ENCODE data around the gene BCL11B.

BCL11B gene

GRCh38 chr14:99159341-99160340, 112.4 kb downstream of the BCL11B start:
- TF ChIP-seq POLR2A (IDR thresholded peaks at IDR 0.05; ENCODE audit: low read length) = no peak
- TF ChIP-seq GATA1 (IDR thresholded peaks at IDR 0.05; ENCODE audit: low read depth, low read length) = no peak
- DNase-seq = no peak

GRCh38 chr14:99158646-99159165, 113.3 kb downstream of the BCL11B start:
- TF ChIP-seq GATA1 (IDR thresholded peaks at IDR 0.05; ENCODE audit: low read depth, low read length) = no peak
- TF ChIP-seq POLR2A (IDR thresholded peaks at IDR 0.05; ENCODE audit: low read length) = no peak

GRCh38 chr14:99158150-99158549, 113.8 kb downstream of the BCL11B start:
- TF ChIP-seq POLR2A (IDR thresholded peaks at IDR 0.05; ENCODE audit: low read length) (no peak), GATA1 (IDR thresholded peaks at IDR 0.05; ENCODE audit: low read depth, low read length) (no peak)
- no peak for DNase-seq

More at GRCh38 chr14:99158646-99159165, 113.3 kb downstream of the BCL11B start:
- no peak for DNase-seq

- DNase-seq = no peak
- no peak for TF ChIP-seq GATA1 (IDR thresholded peaks at IDR 0.05; ENCODE audit: low read depth, low read length)
- TF ChIP-seq POLR2A (IDR thresholded peaks at IDR 0.05; ENCODE audit: low read length) = no peak
These were observed 114.3 kb downstream of the BCL11B start for GRCh38 chr14:99157676-99158075.

- no peak for DNase-seq
- TF ChIP-seq POLR2A (IDR thresholded peaks at IDR 0.05; ENCODE audit: low read length) (no peak), GATA1 (IDR thresholded peaks at IDR 0.05; ENCODE audit: low read depth, low read length) (no peak)
These were observed 114.8 kb downstream of the BCL11B start for GRCh38 chr14:99157246-99157645.

GRCh38 chr14:99156814-99157213, 115.2 kb downstream of the BCL11B start:
- no peak for DNase-seq
- TF ChIP-seq POLR2A (IDR thresholded peaks at IDR 0.05; ENCODE audit: low read length) = no peak
- TF ChIP-seq GATA1 (IDR thresholded peaks at IDR 0.05; ENCODE audit: low read depth, low read length) = no peak

- no peak for DNase-seq
- no peak for TF ChIP-seq POLR2A (IDR thresholded peaks at IDR 0.05; ENCODE audit: low read length)
- no peak for TF ChIP-seq GATA1 (IDR thresholded peaks at IDR 0.05; ENCODE audit: low read depth, low read length)
These were observed 115.9 kb downstream of the BCL11B start for GRCh38 chr14:99156090-99156425.

- TF ChIP-seq POLR2A (IDR thresholded peaks at IDR 0.05; ENCODE audit: low read length) = no peak
- no peak for TF ChIP-seq GATA1 (IDR thresholded peaks at IDR 0.05; ENCODE audit: low read depth, low read length)
- no peak for DNase-seq
These were observed 116.6 kb downstream of the BCL11B start for GRCh38 chr14:99155173-99156089.

- TF ChIP-seq POLR2A (IDR thresholded peaks at IDR 0.05; ENCODE audit: low read length) (no peak), GATA1 (IDR thresholded peaks at IDR 0.05; ENCODE audit: low read depth, low read length) (no peak)
- no peak for DNase-seq
These were observed 121.8 kb downstream of the BCL11B start for GRCh38 chr14:99150236-99150635.

- TF ChIP-seq GATA1 (IDR thresholded peaks at IDR 0.05; ENCODE audit: low read depth, low read length) (no peak), POLR2A (IDR thresholded peaks at IDR 0.05; ENCODE audit: low read length) (no peak)
- DNase-seq = no peak
These were observed 123.0 kb downstream of the BCL11B start for GRCh38 chr14:99148861-99149610.

GRCh38 chr14:99148131-99148530, 123.9 kb downstream of the BCL11B start:
- TF ChIP-seq POLR2A (IDR thresholded peaks at IDR 0.05; ENCODE audit: low read length) = no peak
- TF ChIP-seq GATA1 (IDR thresholded peaks at IDR 0.05; ENCODE audit: low read depth, low read length) = no peak
- no peak for DNase-seq

GRCh38 chr14:99147366-99147740, 124.6 kb downstream of the BCL11B start:
- no peak for DNase-seq
- TF ChIP-seq POLR2A (IDR thresholded peaks at IDR 0.05; ENCODE audit: low read length) (no peak), GATA1 (IDR thresholded peaks at IDR 0.05; ENCODE audit: low read depth, low read length) (no peak)

Measured in erythroblast (primary cell).